ENCODE measurements around the gene CYP27C1. TPM values are rescaled to one million over a fixed set of nuclear protein-coding genes. Genes with fewer than 3 reads are reported as not detected.
"Not testable (repeated sequence)": the region's sequence is repeated elsewhere in the genome, so short reads cannot be mapped to it uniquely, and the experiment has no call there.

Gene CYP27C1
- polyA plus RNA-seq (2012; ENCODE audit: low read depth, missing spikeins) = not detected

- no peak for TF ChIP-seq POLR2A (IDR thresholded peaks at IDR 0.05; ENCODE audit: low read depth, low read length)
- no peak for TF ChIP-seq PAX5 (IDR thresholded peaks at IDR 0.05; ENCODE audit: insufficient read depth, low read length, severe bottlenecking)
- TF ChIP-seq POLR2AphosphoS5 (IDR thresholded peaks at IDR 0.05; ENCODE audit: low read depth, low read length) = no peak
- TF ChIP-seq TAF1 (IDR thresholded peaks at IDR 0.05; ENCODE audit: low read depth, low read length) = no peak
- no peak for TF ChIP-seq POU2F2 (IDR thresholded peaks at IDR 0.05; ENCODE audit: low read depth, low read length)
- TF ChIP-seq SPI1 (IDR thresholded peaks at IDR 0.05; ENCODE audit: low read depth, low read length) = no peak
- no peak for FAIRE-seq
- DNase-seq (ENCODE audit: insufficient read length, low spot score) = no peak
Observed at GRCh38 chr2:127220102-127220767, at the start of gene CYP27C1. Gene CYP27C1, minus strand, starts transcription at chr2:127220299. Its CDS starts 29 bp downstream, at chr2:127220270.

- no peak for DNase-seq (ENCODE audit: insufficient read length, low spot score)
- TF ChIP-seq POLR2AphosphoS5 (IDR thresholded peaks at IDR 0.05; ENCODE audit: low read depth, low read length) (no peak), PAX5 (IDR thresholded peaks at IDR 0.05; ENCODE audit: insufficient read depth, low read length, severe bottlenecking) (no peak), TAF1 (IDR thresholded peaks at IDR 0.05; ENCODE audit: low read depth, low read length) (no peak), POLR2A (IDR thresholded peaks at IDR 0.05; ENCODE audit: low read depth, low read length) (no peak), POU2F2 (IDR thresholded peaks at IDR 0.05; ENCODE audit: low read depth, low read length) (no peak), SPI1 (IDR thresholded peaks at IDR 0.05; ENCODE audit: low read depth, low read length) (no peak)
- FAIRE-seq = no peak
Observed at GRCh38 chr2:127261804-127262406, 41.8 kb upstream of the CYP27C1 start.

- FAIRE-seq (no peak), DNase-seq (ENCODE audit: insufficient read length, low spot score) (no peak)
- TF ChIP-seq POLR2AphosphoS5 (IDR thresholded peaks at IDR 0.05; ENCODE audit: low read depth, low read length) (no peak), PAX5 (IDR thresholded peaks at IDR 0.05; ENCODE audit: insufficient read depth, low read length, severe bottlenecking) (no peak), POLR2A (IDR thresholded peaks at IDR 0.05; ENCODE audit: low read depth, low read length) (no peak), TAF1 (IDR thresholded peaks at IDR 0.05; ENCODE audit: low read depth, low read length) (no peak), POU2F2 (IDR thresholded peaks at IDR 0.05; ENCODE audit: low read depth, low read length) (no peak), SPI1 (IDR thresholded peaks at IDR 0.05; ENCODE audit: low read depth, low read length) (no peak)
Observed at GRCh38 chr2:127259355-127259754, 39.3 kb upstream of the CYP27C1 start.

- DNase-seq (ENCODE audit: insufficient read length, low spot score) = no peak
- no peak for FAIRE-seq
- TF ChIP-seq TAF1 (IDR thresholded peaks at IDR 0.05; ENCODE audit: low read depth, low read length) (no peak), SPI1 (IDR thresholded peaks at IDR 0.05; ENCODE audit: low read depth, low read length) (no peak), POLR2A (IDR thresholded peaks at IDR 0.05; ENCODE audit: low read depth, low read length) (no peak), POU2F2 (IDR thresholded peaks at IDR 0.05; ENCODE audit: low read depth, low read length) (no peak), PAX5 (IDR thresholded peaks at IDR 0.05; ENCODE audit: insufficient read depth, low read length, severe bottlenecking) (no peak), POLR2AphosphoS5 (IDR thresholded peaks at IDR 0.05; ENCODE audit: low read depth, low read length) (no peak)
Observed at GRCh38 chr2:127256866-127257265, 36.8 kb upstream of the CYP27C1 start.

GRCh38 chr2:127256381-127256780 is 36.3 kb upstream of the CYP27C1 start:
- DNase-seq (ENCODE audit: insufficient read length, low spot score) (no peak), FAIRE-seq (no peak)
- no peak for TF ChIP-seq SPI1 (IDR thresholded peaks at IDR 0.05; ENCODE audit: low read depth, low read length)
- TF ChIP-seq POU2F2 (IDR thresholded peaks at IDR 0.05; ENCODE audit: low read depth, low read length) = no peak
- no peak for TF ChIP-seq PAX5 (IDR thresholded peaks at IDR 0.05; ENCODE audit: insufficient read depth, low read length, severe bottlenecking)

- TF ChIP-seq PAX5 (IDR thresholded peaks at IDR 0.05; ENCODE audit: insufficient read depth, low read length, severe bottlenecking) = no peak
- TF ChIP-seq SPI1 (IDR thresholded peaks at IDR 0.05; ENCODE audit: low read depth, low read length) = no peak
- no peak for TF ChIP-seq TAF1 (IDR thresholded peaks at IDR 0.05; ENCODE audit: low read depth, low read length)
- no peak for TF ChIP-seq POLR2AphosphoS5 (IDR thresholded peaks at IDR 0.05; ENCODE audit: low read depth, low read length)
- FAIRE-seq (no peak), DNase-seq (ENCODE audit: insufficient read length, low spot score) (no peak)
Observed at GRCh38 chr2:127255721-127256120, 35.6 kb upstream of the CYP27C1 start.

- no peak for TF ChIP-seq TAF1 (IDR thresholded peaks at IDR 0.05; ENCODE audit: low read depth, low read length)
- TF ChIP-seq PAX5 (IDR thresholded peaks at IDR 0.05; ENCODE audit: insufficient read depth, low read length, severe bottlenecking) = no peak
- no peak for TF ChIP-seq POU2F2 (IDR thresholded peaks at IDR 0.05; ENCODE audit: low read depth, low read length)
- TF ChIP-seq SPI1 (IDR thresholded peaks at IDR 0.05; ENCODE audit: low read depth, low read length) = no peak
- TF ChIP-seq POLR2AphosphoS5 (IDR thresholded peaks at IDR 0.05; ENCODE audit: low read depth, low read length) = no peak
- no peak for TF ChIP-seq POLR2A (IDR thresholded peaks at IDR 0.05; ENCODE audit: low read depth, low read length)
- DNase-seq (ENCODE audit: insufficient read length, low spot score) (no peak), FAIRE-seq (no peak)
Observed at GRCh38 chr2:127255146-127255545, 35.0 kb upstream of the CYP27C1 start.

- TF ChIP-seq SPI1 (IDR thresholded peaks at IDR 0.05; ENCODE audit: low read depth, low read length) (no peak), POLR2A (IDR thresholded peaks at IDR 0.05; ENCODE audit: low read depth, low read length) (no peak), TAF1 (IDR thresholded peaks at IDR 0.05; ENCODE audit: low read depth, low read length) (no peak), POLR2AphosphoS5 (IDR thresholded peaks at IDR 0.05; ENCODE audit: low read depth, low read length) (no peak), POU2F2 (IDR thresholded peaks at IDR 0.05; ENCODE audit: low read depth, low read length) (no peak), PAX5 (IDR thresholded peaks at IDR 0.05; ENCODE audit: insufficient read depth, low read length, severe bottlenecking) (no peak)
Observed at GRCh38 chr2:127254386-127254981, 34.4 kb upstream of the CYP27C1 start.

GRCh38 chr2:127241184-127241583 is 21.1 kb upstream of the CYP27C1 start:
- FAIRE-seq; DNase-seq (ENCODE audit: insufficient read length, low spot score): not testable (repeated sequence)

More at GRCh38 chr2:127254386-127254981, 34.4 kb upstream of the CYP27C1 start:
- DNase-seq (ENCODE audit: insufficient read length, low spot score) = no peak
- FAIRE-seq = no peak

All from GM12891 (cell line).